ENCODE data around the gene TTC22.

The TTC22 gene

DNA sequence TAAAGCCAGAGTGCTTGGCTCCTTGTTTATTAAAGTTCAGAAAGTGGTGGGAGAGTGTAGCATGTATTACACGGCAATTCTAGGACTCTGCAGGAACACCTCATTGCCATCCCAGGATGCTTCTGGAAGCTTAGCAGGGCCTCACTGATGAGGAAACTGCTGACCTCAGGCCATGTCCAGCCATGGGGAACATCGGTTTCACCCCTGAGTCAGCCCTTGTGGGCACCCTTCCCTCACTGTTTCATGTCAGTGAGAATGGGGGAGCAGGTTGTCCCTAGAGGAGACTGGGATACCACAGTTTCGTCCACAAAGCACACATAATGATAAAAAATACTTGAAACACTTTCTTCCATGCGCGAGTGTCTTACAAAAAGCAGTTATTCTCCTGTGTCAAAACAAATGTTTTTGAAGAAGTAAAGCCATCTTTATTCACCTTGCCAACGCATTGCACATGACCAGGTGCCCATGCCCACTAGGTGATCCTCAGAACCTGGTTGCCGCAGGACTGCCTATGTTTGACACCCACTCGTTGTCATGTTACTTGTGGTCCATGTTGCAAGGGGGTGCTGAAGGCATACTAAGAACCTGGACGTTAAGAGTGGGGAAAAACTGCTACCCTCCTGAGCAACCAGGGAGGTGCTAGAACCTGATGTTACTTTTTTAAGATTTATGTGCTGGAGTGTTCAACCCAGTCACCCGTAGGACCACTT, 41.2 kb upstream of the TTC22 start:
- in situ Hi-C loops (cut with HindIII; ENCODE audit: low pct_unique_long_range_greater_than_20kb, low sequenced_read_pairs), result no loop called here
- TF ChIP-seq JUND (IDR thresholded peaks at IDR 0.05; ENCODE audit: low read depth), result no peak
- no peak for DNase-seq (ENCODE audit: low read depth in 1 of 2, low spot score in 1 of 2)

GRCh38 chr1:54839824-54840223, 38.7 kb upstream of the TTC22 start:
- no peak for DNase-seq (ENCODE audit: low read depth in 1 of 2, low spot score in 1 of 2)
- in situ Hi-C loops (cut with HindIII; ENCODE audit: low pct_unique_long_range_greater_than_20kb, low sequenced_read_pairs), result no loop called here
- no peak for TF ChIP-seq JUND (IDR thresholded peaks at IDR 0.05; ENCODE audit: low read depth)

GRCh38 chr1:54838565-54839180, 37.5 kb upstream of the TTC22 start:
- in situ Hi-C loops (cut with HindIII; ENCODE audit: low pct_unique_long_range_greater_than_20kb, low sequenced_read_pairs), result no loop called here
- no peak for TF ChIP-seq JUND (IDR thresholded peaks at IDR 0.05; ENCODE audit: low read depth)
- no peak for DNase-seq (ENCODE audit: low read depth in 1 of 2, low spot score in 1 of 2)

DNA sequence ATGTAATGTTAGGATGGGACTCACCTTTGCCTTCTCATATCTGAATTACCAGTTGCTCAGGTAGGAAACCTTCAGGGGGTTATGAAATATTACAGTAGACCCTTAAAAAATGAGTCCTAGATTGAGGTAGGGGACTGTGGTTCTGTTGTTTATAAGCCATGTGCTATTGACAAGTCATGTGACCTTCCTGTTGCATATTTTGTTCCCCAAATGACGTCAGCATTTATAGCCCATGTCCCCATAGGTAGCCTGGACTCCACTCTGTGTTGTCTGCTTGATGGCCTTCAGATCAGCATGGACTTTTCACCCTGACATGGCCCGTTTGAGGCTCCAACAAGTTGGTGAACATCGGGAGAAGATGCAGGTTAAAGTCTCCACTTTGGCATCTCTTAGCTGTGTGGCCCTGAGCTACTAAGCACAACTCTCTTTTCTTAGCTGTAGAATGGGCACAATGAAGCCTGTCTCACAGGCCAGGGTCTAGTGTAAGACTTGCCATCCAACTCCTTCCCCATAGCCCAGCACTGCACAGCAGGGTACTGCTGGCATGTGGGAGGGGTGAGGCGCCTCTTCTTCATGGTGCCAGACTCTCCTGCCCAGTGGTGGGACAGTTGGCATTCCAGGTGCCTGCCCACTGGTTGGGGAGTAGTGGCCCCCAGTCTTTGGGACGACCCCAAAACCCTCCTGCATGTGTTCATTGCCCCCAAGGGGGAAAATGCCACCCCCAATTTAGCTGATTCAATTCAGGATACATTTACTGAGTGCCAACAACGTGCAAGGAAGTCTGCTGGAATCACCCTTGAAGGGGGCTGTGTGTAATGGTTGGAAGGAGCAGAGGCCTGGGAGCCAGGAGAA, 36.1 kb upstream of the TTC22 start:
- no peak for DNase-seq (ENCODE audit: low read depth in 1 of 2, low spot score in 1 of 2)
- in situ Hi-C loops (cut with HindIII; ENCODE audit: low pct_unique_long_range_greater_than_20kb, low sequenced_read_pairs), result no loop called here

GRCh38 chr1:54836594-54836993, 35.5 kb upstream of the TTC22 start:
- TF ChIP-seq JUND (IDR thresholded peaks at IDR 0.05; ENCODE audit: low read depth), result no peak
- in situ Hi-C loops (cut with HindIII; ENCODE audit: low pct_unique_long_range_greater_than_20kb, low sequenced_read_pairs), result no loop called here

More for the DNA sequence above, 36.1 kb upstream of the TTC22 start:
- TF ChIP-seq JUND (IDR thresholded peaks at IDR 0.05; ENCODE audit: low read depth), result no peak

DNA sequence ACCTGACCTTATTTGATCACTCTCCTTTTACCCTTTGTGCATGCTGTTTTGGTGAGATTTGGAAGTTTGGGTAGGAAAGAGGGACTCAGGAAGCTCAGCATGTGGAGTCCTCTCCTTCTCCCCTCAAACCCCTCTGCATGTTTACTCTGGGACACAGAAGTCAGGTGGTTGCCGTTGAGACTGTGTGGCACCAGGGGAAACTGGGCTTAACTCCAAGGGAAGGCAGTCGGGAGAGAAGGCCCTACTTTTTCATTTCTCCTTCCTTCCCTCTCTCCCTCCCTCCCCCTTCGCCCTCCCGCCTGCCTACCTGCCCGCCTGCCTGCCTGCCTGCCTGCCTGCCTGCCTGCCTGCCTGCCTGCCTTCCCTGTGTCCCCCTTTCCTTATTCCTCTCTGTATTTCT, 34.8 kb upstream of the TTC22 start:
- no peak for DNase-seq (ENCODE audit: low read depth in 1 of 2, low spot score in 1 of 2)
- TF ChIP-seq JUND (IDR thresholded peaks at IDR 0.05; ENCODE audit: low read depth), result no peak
- in situ Hi-C loops (cut with HindIII; ENCODE audit: low pct_unique_long_range_greater_than_20kb, low sequenced_read_pairs), result no loop called here

More at GRCh38 chr1:54836594-54836993, 35.5 kb upstream of the TTC22 start:
- DNase-seq (ENCODE audit: low read depth in 1 of 2, low spot score in 1 of 2), result no peak

- in situ Hi-C loops (cut with HindIII; ENCODE audit: low pct_unique_long_range_greater_than_20kb, low sequenced_read_pairs), result no loop called here
- no peak for TF ChIP-seq JUND (IDR thresholded peaks at IDR 0.05; ENCODE audit: low read depth)
- DNase-seq (ENCODE audit: low read depth in 1 of 2, low spot score in 1 of 2), result no peak
Measured at GRCh38 chr1:54835131-54835898, 34.2 kb upstream of the TTC22 start.

GRCh38 chr1:54834007-54834541, 33.0 kb upstream of the TTC22 start:
- no peak for DNase-seq (ENCODE audit: low read depth in 1 of 2, low spot score in 1 of 2)
- no peak for TF ChIP-seq JUND (IDR thresholded peaks at IDR 0.05; ENCODE audit: low read depth)
- in situ Hi-C loops (cut with HindIII; ENCODE audit: low pct_unique_long_range_greater_than_20kb, low sequenced_read_pairs), result no loop called here

- in situ Hi-C loops (cut with HindIII; ENCODE audit: low pct_unique_long_range_greater_than_20kb, low sequenced_read_pairs), result no loop called here
- TF ChIP-seq JUND (IDR thresholded peaks at IDR 0.05; ENCODE audit: low read depth), result no peak
- DNase-seq (ENCODE audit: low read depth in 1 of 2, low spot score in 1 of 2), result no peak
Measured at GRCh38 chr1:54833121-54833520, 32.0 kb upstream of the TTC22 start.

DNA sequence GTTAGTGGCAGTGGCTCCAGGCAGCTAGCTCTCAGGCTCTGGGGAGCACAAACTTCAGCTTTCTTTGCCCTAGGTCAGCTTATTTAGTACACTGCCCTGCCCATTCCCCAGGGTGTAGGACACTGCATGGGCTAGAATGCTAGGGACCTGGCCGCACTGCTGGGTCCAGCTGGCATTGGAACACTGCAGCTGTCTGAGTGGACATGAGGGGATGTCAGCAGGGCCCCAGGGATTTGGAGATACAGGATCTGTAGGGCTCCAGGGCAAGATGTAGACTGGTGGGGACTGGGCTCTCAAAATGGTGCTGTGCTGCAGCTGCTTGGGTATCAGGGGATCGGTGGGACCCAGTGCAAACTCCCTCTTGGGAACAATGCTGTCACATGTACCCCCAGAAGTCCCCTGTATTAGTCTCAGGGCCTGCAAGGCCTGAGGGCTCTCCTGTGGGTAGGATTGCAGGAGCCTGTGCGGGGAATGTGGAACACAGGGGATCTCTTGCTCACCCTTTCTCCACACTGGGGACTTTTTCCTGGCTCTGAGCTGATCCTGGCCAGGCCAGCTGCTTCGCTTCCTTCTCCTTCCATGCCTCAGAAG, 25.2 kb upstream of the TTC22 start:
- in situ Hi-C loops (cut with HindIII; ENCODE audit: low pct_unique_long_range_greater_than_20kb, low sequenced_read_pairs), result no loop called here

GRCh38 chr1:54825696-54826095, 24.6 kb upstream of the TTC22 start:
- no peak for TF ChIP-seq JUND (IDR thresholded peaks at IDR 0.05; ENCODE audit: low read depth)
- in situ Hi-C loops (cut with HindIII; ENCODE audit: low pct_unique_long_range_greater_than_20kb, low sequenced_read_pairs), result no loop called here
- no peak for DNase-seq (ENCODE audit: low read depth in 1 of 2, low spot score in 1 of 2)

More for the DNA sequence above, 25.2 kb upstream of the TTC22 start:
- TF ChIP-seq JUND (IDR thresholded peaks at IDR 0.05; ENCODE audit: low read depth), result no peak
- DNase-seq (ENCODE audit: low read depth in 1 of 2, low spot score in 1 of 2), result no peak

- TF ChIP-seq JUND (IDR thresholded peaks at IDR 0.05; ENCODE audit: low read depth), result no peak
- in situ Hi-C loops (cut with HindIII; ENCODE audit: low pct_unique_long_range_greater_than_20kb, low sequenced_read_pairs), result no loop called here
Measured at GRCh38 chr1:54823670-54824069, 22.5 kb upstream of the TTC22 start.

More at GRCh38 chr1:54823670-54824069, 22.5 kb upstream of the TTC22 start:
- DNase-seq (ENCODE audit: low read depth in 1 of 2, low spot score in 1 of 2), result no peak
